ENCODE measurements around the gene NEUROD1. TPM values are rescaled to one million over a fixed set of nuclear protein-coding genes. Genes with fewer than 3 reads are reported as not detected.

The NEUROD1 gene
- total and polyA plus RNA-seq, 9 of the 15 experiments (the other 6 are each of a cell fraction or from before 2014, with no cell fraction given), result not detected

GRCh38 chr2:181686576-181687185 is 6.4 kb upstream of the NEUROD1 start:
- Histone ChIP-seq H3K36me3 (ENCODE audit: control insufficient read depth, insufficient read depth, low read length) (no peaks in the 10 kb centered on the region), H3K27me3 (ENCODE audit: control insufficient read depth in 2 of 2, insufficient read depth in 2 of 2, low read length in 2 of 2) (peaks cover 20 to 32% of the 10 kb centered on the region in 2 experiments; a peak in 4 of 5 replicates), H3K9ac (ENCODE audit: insufficient read depth in 1 of 2, low read depth in 2 of 2, low read length in 2 of 2) (no peak overlapping the region), H3K79me2 (ENCODE audit: control insufficient read depth, insufficient read depth, low read length) (no peaks in the 10 kb centered on the region), H3K4me1 (replicated peaks in 1 of 2; ENCODE audit: control insufficient read depth in 2 of 2, insufficient read depth in 2 of 2, low read length in 2 of 2) (peaks cover 0 to 5% of the 10 kb centered on the region in 2 experiments; a peak in 1 of 5 replicates), H3K4me2 (ENCODE audit: insufficient read depth, low read length) (no peak overlapping the region), H2AFZ (ENCODE audit: low read depth, low read length) (no peak overlapping the region), H3K9me3 (replicated peaks; ENCODE audit: control insufficient read depth, insufficient read depth, low read depth, low read length) (no peaks in the 10 kb centered on the region), H3K9me1 (ENCODE audit: control insufficient read depth, insufficient read depth, low read length) (no peaks in the 10 kb centered on the region), H3K4me3 (no peak overlapping the region), H3K27ac (ENCODE audit: extremely low read depth, low read depth, low read length) (no peak overlapping the region), H4K20me1 (replicated peaks; ENCODE audit: control insufficient read depth, insufficient read depth, low read length) (no peaks in the 10 kb centered on the region)
- no peak for DNase-seq (ENCODE audit: extremely low read depth in 1 of 4, low spot score in 3 of 4)
- no peak for ATAC-seq
- no TSS peak for BruUV-seq (replicated peaks)
- in situ Hi-C loops (cut with MboI), result no loop called here
- no peak for TF ChIP-seq MITF (IDR thresholded peaks at IDR 0.05)
- no peak for TF ChIP-seq BCL6 (CRISPR knock-in tag; IDR thresholded peaks at IDR 0.05)
- TF ChIP-seq SMARCA4 (IDR thresholded peaks at IDR 0.05), result no peak
- TF ChIP-seq RBM34 (IDR thresholded peaks at IDR 0.05; ENCODE audit: borderline replicate concordance, insufficient read depth, low read length), result no peak
- no peak for TF ChIP-seq MED1 (CRISPR knock-in tag; IDR thresholded peaks at IDR 0.05; ENCODE audit: borderline replicate concordance)
- TF ChIP-seq ZKSCAN8 (CRISPR knock-in tag; IDR thresholded peaks at IDR 0.05), result no peak
- TF ChIP-seq RBM25 (IDR thresholded peaks at IDR 0.05; ENCODE audit: low read depth, low read length, severe bottlenecking), result no peak
- TF ChIP-seq SNIP1 (IDR thresholded peaks at IDR 0.05; ENCODE audit: low read depth), result no peak
- no peak for TF ChIP-seq ZZZ3 (IDR thresholded peaks at IDR 0.05)
- TF ChIP-seq HMG20B (CRISPR knock-in tag; IDR thresholded peaks at IDR 0.05), result no peak
- ChIA-PET POLR2A (no interaction called here), CTCF (ENCODE audit: low intra/inter-chr PET ratio) (no interaction called here)
- no peak for FAIRE-seq
- intact Hi-C loops (cut with micrococcal nuclease), result no loop called here
- 0% methylated on average over 6 of the region's 6 CpGs for WGBS (ENCODE audit: insufficient coverage, low coverage, missing lambda C conversion rate)
